DLD1 (cell line): ENCODE data around the gene TXNDC8.

ENCODE experiments used
- in situ Hi-C: cut with HindIII; loops from 2 replicates; pipeline ENCODE4 v1.10.0; 2017; ENCODE audit warnings: low sequenced_read_pairs

The TXNDC8 gene

DNA sequence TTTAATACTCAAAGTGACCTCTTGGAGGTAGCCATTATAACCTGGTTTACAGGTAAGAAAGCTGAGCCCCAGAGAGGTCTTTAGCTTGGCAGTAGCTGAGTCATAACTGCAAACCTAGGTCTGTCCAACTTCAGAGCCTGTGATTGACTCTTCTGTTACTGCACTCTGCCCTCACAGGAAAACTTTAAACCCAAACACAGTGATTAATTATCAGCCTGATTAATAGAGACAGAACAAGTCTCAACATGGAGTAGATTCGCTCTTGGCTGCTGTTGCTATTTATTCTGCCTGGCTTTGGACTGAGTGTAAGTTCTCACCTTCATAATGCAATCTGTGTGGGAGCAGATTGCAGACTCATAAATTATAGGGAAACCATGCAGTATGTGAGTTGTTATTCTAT is 53.9 kb downstream of the TXNDC8 start:
- in situ Hi-C loops = no loop called here

GRCh38 chr9:110282739-110283081 is 55.0 kb downstream of the TXNDC8 start:
- in situ Hi-C loops = no loop called here

- in situ Hi-C loops = no loop called here
These were observed 55.5 kb downstream of the TXNDC8 start for GRCh38 chr9:110282018-110282738.

DNA sequence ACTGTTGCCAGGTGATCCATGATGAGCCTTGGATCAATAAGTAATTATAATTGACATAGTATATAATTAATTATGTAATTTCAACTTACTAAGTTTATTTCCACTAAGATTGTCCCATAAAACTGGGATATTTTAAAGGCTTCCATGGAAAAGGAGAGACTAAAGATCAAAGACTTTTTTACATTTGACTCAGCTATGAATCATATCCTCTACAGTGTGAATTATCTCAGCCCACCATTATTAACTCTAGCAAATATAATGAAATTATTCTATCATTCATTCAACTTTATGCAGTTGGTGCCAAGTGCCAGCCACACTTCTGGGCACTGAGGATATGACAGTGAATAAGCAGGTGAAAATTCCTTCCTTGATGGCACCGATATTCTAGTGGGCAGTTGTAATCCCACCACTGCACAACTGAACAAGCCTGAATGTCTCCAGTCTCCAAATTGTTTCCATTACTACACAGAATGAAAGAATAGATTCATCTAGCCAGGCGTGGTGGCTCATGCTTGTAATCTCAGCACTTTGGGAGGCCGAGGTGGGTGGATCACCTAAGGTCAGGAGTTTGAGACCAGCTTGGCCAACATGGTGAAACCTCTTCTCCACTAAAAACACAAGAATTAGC is 59.5 kb downstream of the TXNDC8 start:
- in situ Hi-C loops = no loop called here

GRCh38 chr9:110276781-110277180 is 60.9 kb downstream of the TXNDC8 start:
- in situ Hi-C loops = no loop called here

GRCh38 chr9:110270211-110270995 is 67.3 kb downstream of the TXNDC8 start:
- in situ Hi-C loops = no loop called here

DNA sequence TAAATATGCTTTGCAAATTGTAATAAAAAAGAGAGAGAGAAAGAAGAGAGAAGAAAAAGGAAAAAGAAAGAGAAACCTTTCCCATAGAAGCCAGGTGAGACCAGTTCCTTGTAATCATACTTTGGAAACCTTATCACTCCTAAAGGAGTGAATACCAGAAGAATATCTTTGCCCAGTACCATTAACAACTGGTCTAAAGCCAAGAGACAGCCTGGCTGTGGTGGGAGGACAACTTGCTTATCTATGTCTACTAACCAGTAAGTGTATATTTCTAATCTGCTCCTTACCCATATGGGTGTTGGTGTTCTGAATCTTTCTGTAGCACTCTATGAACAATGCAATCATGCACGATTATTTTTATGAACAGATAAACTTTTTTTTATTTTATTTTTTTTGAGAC is 70.9 kb downstream of the TXNDC8 start:
- in situ Hi-C loops = no loop called here

DNA sequence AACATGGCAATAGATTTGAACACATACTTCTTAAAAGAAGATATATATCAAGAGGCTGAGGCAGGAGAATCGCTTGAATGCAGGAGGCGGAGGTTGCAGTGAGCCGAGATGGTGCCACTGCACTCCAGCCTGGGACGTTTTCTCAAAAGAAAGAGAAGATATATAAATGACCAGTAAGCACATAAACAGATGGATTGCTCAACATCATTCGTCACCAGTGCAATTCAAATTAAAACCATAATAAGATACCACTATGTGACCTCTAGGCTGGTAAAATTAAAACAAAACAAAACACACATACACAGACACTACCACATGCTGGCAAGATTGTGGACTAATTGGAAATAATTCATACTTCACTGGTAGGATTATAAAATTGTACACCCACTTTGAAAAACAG is 76.0 kb downstream of the TXNDC8 start:
- in situ Hi-C loops = no loop called here

- in situ Hi-C loops = no loop called here
These were observed 76.8 kb downstream of the TXNDC8 start for GRCh38 chr9:110260911-110261310.

GRCh38 chr9:110259566-110259965 is 78.1 kb downstream of the TXNDC8 start:
- in situ Hi-C loops = no loop called here

- in situ Hi-C loops = no loop called here
These were observed 79.0 kb downstream of the TXNDC8 start for GRCh38 chr9:110258690-110259091.

GRCh38 chr9:110257956-110258355 is 79.7 kb downstream of the TXNDC8 start:
- in situ Hi-C loops = no loop called here

- in situ Hi-C loops = no loop called here
These were observed 80.4 kb downstream of the TXNDC8 start for GRCh38 chr9:110257097-110257841.

- in situ Hi-C loops = no loop called here
These were observed 81.1 kb downstream of the TXNDC8 start, which contains the start of gene TXN for GRCh38 chr9:110256380-110257096. TXN (minus strand) TSS chr9:110256507; CDS start chr9:110256435, 72 bp downstream.

GRCh38 chr9:110255463-110256379 is 81.9 kb downstream of the TXNDC8 start:
- in situ Hi-C loops = no loop called here

DNA sequence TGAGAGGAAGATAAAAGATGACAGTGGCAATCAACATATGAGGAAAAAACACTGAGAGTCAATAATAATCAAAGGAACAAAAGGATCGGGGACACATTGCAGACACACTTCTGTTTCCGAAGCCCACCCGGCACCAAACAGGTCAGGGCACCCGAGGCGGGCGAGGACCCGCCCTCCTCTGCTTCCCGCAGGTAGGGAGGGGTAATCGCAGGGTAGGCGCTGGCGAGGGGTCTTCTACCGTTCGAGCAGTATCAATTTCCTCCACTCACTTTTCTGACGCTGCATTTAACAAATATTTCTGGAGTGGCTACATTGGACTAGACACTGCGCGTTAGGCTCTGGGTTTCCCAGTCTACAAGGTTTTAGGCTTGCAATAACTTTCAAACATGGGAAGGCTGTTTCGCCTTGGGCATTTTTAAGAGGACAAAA is 82.6 kb downstream of the TXNDC8 start:
- in situ Hi-C loops = no loop called here

GRCh38 chr9:110254500-110254899 is 83.2 kb downstream of the TXNDC8 start:
- in situ Hi-C loops = no loop called here
